ENCODE measurements around the gene TNFRSF25.
A peak's percentile ranks its signal among the peaks of the same experiment; 100 is the strongest.

Gene TNFRSF25

GRCh38 chr1:6486433-6487011, 20.5 kb upstream of the TNFRSF25 start:
- peak; percentile 85 for DNase-seq

GRCh38 chr1:6485168-6486101, 19.5 kb upstream of the TNFRSF25 start:
- no peak for DNase-seq

GRCh38 chr1:6484826-6485167, 18.8 kb upstream of the TNFRSF25 start:
- DNase-seq = no peak

- no peak for DNase-seq
Observed at GRCh38 chr1:6483761-6484117, 17.8 kb upstream of the TNFRSF25 start.

GRCh38 chr1:6483017-6483760, 17.2 kb upstream of the TNFRSF25 start:
- no peak for DNase-seq

- DNase-seq = no peak
Observed at GRCh38 chr1:6481820-6482219, 15.8 kb upstream of the TNFRSF25 start.

- DNase-seq = no peak
Observed at GRCh38 chr1:6477039-6477820, 11.3 kb upstream of the TNFRSF25 start.

- no peak for DNase-seq
Observed at GRCh38 chr1:6476483-6476882, 10.5 kb upstream of the TNFRSF25 start.

GRCh38 chr1:6475381-6476133, 9.6 kb upstream of the TNFRSF25 start:
- DNase-seq = peak; percentile 85

GRCh38 chr1:6474815-6475282, 8.9 kb upstream of the TNFRSF25 start:
- no peak for DNase-seq

GRCh38 chr1:6473974-6474814, 8.2 kb upstream of the TNFRSF25 start:
- no peak for DNase-seq

- no peak for DNase-seq
Observed at GRCh38 chr1:6473156-6473555, 7.2 kb upstream of the TNFRSF25 start.

- DNase-seq = no peak
Observed at GRCh38 chr1:6472391-6472790, 6.4 kb upstream of the TNFRSF25 start.

GRCh38 chr1:6471970-6472368, 6.0 kb upstream of the TNFRSF25 start:
- no peak for DNase-seq

- DNase-seq = peak; percentile 49
Observed at GRCh38 chr1:6471086-6471969, 5.4 kb upstream of the TNFRSF25 start.

GRCh38 chr1:6470132-6471085, 4.4 kb upstream of the TNFRSF25 start:
- DNase-seq = no peak

GRCh38 chr1:6468729-6469461, 2.9 kb upstream of the TNFRSF25 start:
- no peak for DNase-seq

Measured in CD4-positive, alpha-beta T cell treated with Interleukin-17A for 1 hour (primary cell).